Fibroblast of upper back skin (primary cell): Measurements from ENCODE around the gene CD300LD.
"Not testable (repeated sequence)": the region's sequence is repeated elsewhere in the genome, so short reads cannot be mapped to it uniquely, and the experiment has no call there.

ENCODE experiments used
- DNase-seq: peaks from one replicate; pipeline ENCODE4 v3.0.0-alpha.2; 2013

Gene CD300LD

GRCh38 chr17:74569020-74570003, 22.8 kb downstream of the CD300LD start:
- peak; percentile 93 for DNase-seq

- DNase-seq: peak; percentile 40
These were observed 23.8 kb downstream of the CD300LD start for GRCh38 chr17:74568106-74568873.

GRCh38 chr17:74567397-74567796, 24.7 kb downstream of the CD300LD start, which contains the start of gene CD300H:
Gene CD300H (minus strand): TSS chr17:74567509.
- no peak for DNase-seq

- peak; percentile 13 for DNase-seq
These were observed 25.8 kb downstream of the CD300LD start for GRCh38 chr17:74566132-74566753.

- no peak for DNase-seq
These were observed 27.0 kb downstream of the CD300LD start for GRCh38 chr17:74565126-74565525.

- no peak for DNase-seq
These were observed 28.7 kb downstream of the CD300LD start for GRCh38 chr17:74563358-74563757.

GRCh38 chr17:74561586-74561985, 30.5 kb downstream of the CD300LD start:
- no peak for DNase-seq

GRCh38 chr17:74558882-74559519, 33.1 kb downstream of the CD300LD start:
- no peak for DNase-seq

- DNase-seq: not testable (repeated sequence)
These were observed 33.7 kb downstream of the CD300LD start for GRCh38 chr17:74558402-74558801.

- no peak for DNase-seq
These were observed 36.6 kb downstream of the CD300LD start for GRCh38 chr17:74555427-74555940.

GRCh38 chr17:74554909-74555308, 37.2 kb downstream of the CD300LD start:
- DNase-seq: no peak

- no peak for DNase-seq
These were observed 40.0 kb downstream of the CD300LD start for GRCh38 chr17:74552037-74552436.

GRCh38 chr17:74550602-74551001, 41.5 kb downstream of the CD300LD start:
- DNase-seq: no peak

- no peak for DNase-seq
These were observed 42.7 kb downstream of the CD300LD start for GRCh38 chr17:74549343-74549742.

GRCh38 chr17:74547736-74548135, 44.3 kb downstream of the CD300LD start:
- no peak for DNase-seq

- DNase-seq: no peak
These were observed 44.8 kb downstream of the CD300LD start for GRCh38 chr17:74547264-74547663.

- no peak for DNase-seq
These were observed 45.5 kb downstream of the CD300LD start for GRCh38 chr17:74546586-74546985.

GRCh38 chr17:74545843-74546230, 46.2 kb downstream of the CD300LD start, which contains the start of gene CD300C:
Gene CD300C (minus strand): TSS chr17:74546115. CDS start chr17:74545782, 333 bp downstream.
- DNase-seq: no peak

GRCh38 chr17:74544991-74545842, 46.9 kb downstream of the CD300LD start:
- DNase-seq: no peak

- DNase-seq: no peak
These were observed 48.0 kb downstream of the CD300LD start for GRCh38 chr17:74543891-74544760.
